GM21529 (cell line): ENCODE results near the gene IGFBPL1.
A peak's percentile ranks its signal among the peaks of the same experiment; 100 is the strongest.
"Not testable (repeated sequence)": the region's sequence is repeated elsewhere in the genome, so short reads cannot be mapped to it uniquely, and the experiment has no call there.

Experiments
- ATAC-seq: cut with Tn5 transposase; IDR thresholded peaks from one replicate; pipeline ENCODE4 v1.9.1; 2021; ENCODE audit not compliant: unreplicated experiment

Gene IGFBPL1

GRCh38 chr9:38401994-38402393, 22.3 kb downstream of the IGFBPL1 start:
- ATAC-seq, result no peak

- ATAC-seq, result not testable (repeated sequence)
These were observed 25.1 kb downstream of the IGFBPL1 start for GRCh38 chr9:38399191-38399590.

GRCh38 chr9:38396371-38396671, 27.9 kb downstream of the IGFBPL1 start:
- ATAC-seq, result no peak

- no peak for ATAC-seq
These were observed 28.4 kb downstream of the IGFBPL1 start for GRCh38 chr9:38395653-38396370.

GRCh38 chr9:38394416-38394815, 29.8 kb downstream of the IGFBPL1 start:
- no peak for ATAC-seq

GRCh38 chr9:38393128-38393796, 31.0 kb downstream of the IGFBPL1 start:
- ATAC-seq, result peak; percentile 9

- peak; percentile 98 for ATAC-seq
These were observed 31.8 kb downstream of the IGFBPL1 start, which contains the start of gene ALDH1B1 for GRCh38 chr9:38392235-38393127. TSS of gene ALDH1B1 (plus strand) at chr9:38392702. CDS start at chr9:38395749, 3,047 bp downstream.

GRCh38 chr9:38391278-38392118, 32.8 kb downstream of the IGFBPL1 start:
- no peak for ATAC-seq

- no peak for ATAC-seq
These were observed 33.4 kb downstream of the IGFBPL1 start for GRCh38 chr9:38390851-38391250.

- no peak for ATAC-seq
These were observed 33.8 kb downstream of the IGFBPL1 start for GRCh38 chr9:38390442-38390841.

- ATAC-seq, result no peak
These were observed 34.9 kb downstream of the IGFBPL1 start for GRCh38 chr9:38389313-38389712.

- ATAC-seq, result no peak
These were observed 35.7 kb downstream of the IGFBPL1 start for GRCh38 chr9:38388283-38389223.

- no peak for ATAC-seq
These were observed 36.5 kb downstream of the IGFBPL1 start for GRCh38 chr9:38387751-38388150.

GRCh38 chr9:38387066-38387465, 37.2 kb downstream of the IGFBPL1 start:
- ATAC-seq, result no peak

GRCh38 chr9:38386319-38386895, 37.8 kb downstream of the IGFBPL1 start:
- ATAC-seq, result no peak

- ATAC-seq, result no peak
These were observed 38.4 kb downstream of the IGFBPL1 start for GRCh38 chr9:38385896-38386295.

- no peak for ATAC-seq
These were observed 39.0 kb downstream of the IGFBPL1 start for GRCh38 chr9:38384990-38385848.

- no peak for ATAC-seq
These were observed 42.1 kb downstream of the IGFBPL1 start for GRCh38 chr9:38382141-38382540.
